Keratinocyte (primary cell): ENCODE data around the gene TSFM.

Source experiments
- CTCF ChIP-seq, 3 experiments: IDR thresholded peaks in 1 of 3; conservative IDR thresholded peaks in 1 of 3; optimal IDR thresholded peaks in 1 of 3; 2 replicates in 2 of 3; 3 replicates in 1 of 3; pipeline versions ENCODE3 to v1.5.1; 2011; ENCODE audit warnings: low read length in 3 of 3, mild to moderate bottlenecking in 3 of 3, moderate library complexity in 2 of 3, control low read depth in 1 of 3, inconsistent platforms in 1 of 3; ENCODE audit not compliant: insufficient read depth in 2 of 3; ENCODE audit errors: extremely low read depth in 1 of 3
- EZH2 ChIP-seq: IDR thresholded peaks from one replicate; pipeline ENCODE4 v1.6.1; 2012; ENCODE audit warnings: inconsistent platforms, mild to moderate bottlenecking, low read length, moderate library complexity

- no peak for TF ChIP-seq CTCF (optimal IDR thresholded peaks at IDR 0.05 in 1 of 3, IDR thresholded peaks at IDR 0.05 in 1 of 3, conservative IDR thresholded peaks at IDR 0.05 in 1 of 3; ENCODE audit: extremely low read depth in 1 of 3, insufficient read depth in 2 of 3, low read length in 3 of 3)
- TF ChIP-seq EZH2 = no peak
Observed at GRCh38 chr12:57766464-57767304, 15.9 kb upstream of the TSFM start, which contains the start of gene CYP27B1.
